Measurements from ENCODE around the gene XPC. TPM values are rescaled to one million over a fixed set of nuclear protein-coding genes. Genes with fewer than 3 reads are reported as not detected.

Gene XPC
- polyA plus RNA-seq, 1 of the 3 experiments (the other 2 are of a cell fraction), result 50.0 TPM

GRCh38 chr3:14203521-14204079 is 25.2 kb upstream of the XPC start:
- CTCF ChIA-PET, result interaction anchor here (0.6 to 6.3 kb wide), 82 partner anchors 9 to 605 kb away, joined by 3 to 115 read pairs (median 4); partner anchors contain the start of genes CHCHD4, LSM3, TMEM43 and WNT7A
- Histone ChIP-seq H3K4me2 (no peak overlapping the region), H3K79me2 (ENCODE audit: insufficient read depth) (no peaks in the 10 kb centered on the region), H3K4me3 (ENCODE audit: low read depth in 2 of 2, low read length in 1 of 2) (peak overlapping the region in 1 of 2 experiments; percentile 21; a peak in 1 of 4 replicates), H3K9me2 (no peaks in the 10 kb centered on the region), H3K27ac (ENCODE audit: low read depth in 2 of 2, low read length in 1 of 2) (no peak overlapping the region; a peak in 1 of 4 replicates), H2AFZ (ENCODE audit: low read depth) (no peak overlapping the region), H3K9me3 (no peaks in the 10 kb centered on the region), H3K4me1 (ENCODE audit: control insufficient read depth in 1 of 2, insufficient read depth in 2 of 2, low read depth in 1 of 2, low read length in 1 of 2) (peaks cover 3 to 17% of the 10 kb centered on the region in 2 experiments; a peak in 2 of 4 replicates), H3K27me3 (ENCODE audit: insufficient read depth) (no peaks in the 10 kb centered on the region), H3F3A (replicated peaks; ENCODE audit: insufficient read depth) (no peaks in the 10 kb centered on the region), H4K20me1 (ENCODE audit: insufficient read depth) (no peaks in the 10 kb centered on the region), H3K36me3 (replicated peaks in 1 of 2; ENCODE audit: control insufficient read depth in 1 of 2, insufficient read depth in 2 of 2, low read length in 1 of 2) (peaks cover 0 to 2% of the 10 kb centered on the region in 2 experiments), H3K9ac (no peak overlapping the region)
- 0 out of 2 replicates have a peak, but pooled peaks have one; percentile 18 for TF ChIP-seq NRF1 (IDR thresholded peaks at IDR 0.05; ENCODE audit: low read depth, low read length)
- TF ChIP-seq SMC3 (IDR thresholded peaks at IDR 0.05; ENCODE audit: low read depth, low read length), result peak; percentile 95
- no peak for TF ChIP-seq SIN3A (IDR thresholded peaks at IDR 0.05; ENCODE audit: borderline replicate concordance, low read depth, low read length)
- TF ChIP-seq REST (IDR thresholded peaks at IDR 0.05; ENCODE audit: low read depth, low read length), result no peak
- peak; percentile 95 for TF ChIP-seq RAD21 (IDR thresholded peaks at IDR 0.05; ENCODE audit: low read length)
- peak; percentile 25 for TF ChIP-seq CHD2 (IDR thresholded peaks at IDR 0.05; ENCODE audit: low read length, partially characterized antibody)
- TF ChIP-seq CTCF (IDR thresholded peaks at IDR 0.05), result peak; percentile 82
- peak; percentile 70 for DNase-seq
- POLR2A ChIA-PET, result interaction anchor here (0.9 to 2.4 kb wide), 3 partner anchors 13 to 264 kb away, joined by 4 to 18 read pairs (median 9); partner anchors contain the start of genes LSM3 and XPC
- 42% methylated on average over 9 of the region's 10 CpGs for WGBS (ENCODE audit: low lambda C conversion rate)

- Histone ChIP-seq H2AFZ (ENCODE audit: low read depth) (no peak overlapping the region), H3K4me1 (ENCODE audit: control insufficient read depth in 1 of 2, insufficient read depth in 2 of 2, low read depth in 1 of 2, low read length in 1 of 2) (peaks cover 3 to 17% of the 10 kb centered on the region in 2 experiments; a peak in 2 of 4 replicates), H3K79me2 (ENCODE audit: insufficient read depth) (no peaks in the 10 kb centered on the region), H3K27me3 (ENCODE audit: insufficient read depth) (no peaks in the 10 kb centered on the region), H3K27ac (ENCODE audit: low read depth in 2 of 2, low read length in 1 of 2) (no peak overlapping the region), H3F3A (replicated peaks; ENCODE audit: insufficient read depth) (no peaks in the 10 kb centered on the region), H3K4me3 (ENCODE audit: low read depth in 2 of 2, low read length in 1 of 2) (peak overlapping the region in 1 of 2 experiments; percentile 21; a peak in 1 of 4 replicates), H3K36me3 (replicated peaks in 1 of 2; ENCODE audit: control insufficient read depth in 1 of 2, insufficient read depth in 2 of 2, low read length in 1 of 2) (peaks cover 0 to 5% of the 10 kb centered on the region in 2 experiments), H3K4me2 (no peak overlapping the region), H4K20me1 (ENCODE audit: insufficient read depth) (no peaks in the 10 kb centered on the region), H3K9me3 (no peaks in the 10 kb centered on the region), H3K9me2 (no peaks in the 10 kb centered on the region), H3K9ac (no peak overlapping the region)
- DNase-seq, result no peak
- ChIA-PET POLR2A (interaction anchor here (0.9 to 2.4 kb wide), 3 partner anchors 13 to 264 kb away, joined by 4 to 18 read pairs (median 9); partner anchors contain the start of genes LSM3 and XPC), CTCF (interaction anchor here (0.6 to 6.3 kb wide), 76 partner anchors 8 to 605 kb away, joined by 3 to 115 read pairs (median 5); partner anchors contain the start of genes CHCHD4, LSM3, TMEM43 and WNT7A)
- WGBS (ENCODE audit: low lambda C conversion rate), result 71% methylated on average over 21 of the region's 23 CpGs
- no peak for TF ChIP-seq JUND (IDR thresholded peaks at IDR 0.05)
- no peak for TF ChIP-seq GATA2 (CRISPR knock-in tag; IDR thresholded peaks at IDR 0.05)
- TF ChIP-seq CHD2 (IDR thresholded peaks at IDR 0.05; ENCODE audit: low read length, partially characterized antibody), result no peak
- no peak for TF ChIP-seq RCOR1 (IDR thresholded peaks at IDR 0.05; ENCODE audit: low read length)
- no peak for TF ChIP-seq FOXJ3 (CRISPR knock-in tag; IDR thresholded peaks at IDR 0.05)
- no peak for TF ChIP-seq RXRA (IDR thresholded peaks at IDR 0.05; ENCODE audit: borderline replicate concordance, low read depth)
- TF ChIP-seq NFIC (IDR thresholded peaks at IDR 0.05; ENCODE audit: borderline replicate concordance), result no peak
- TF ChIP-seq SIN3A (IDR thresholded peaks at IDR 0.05; ENCODE audit: borderline replicate concordance, low read depth, low read length), result no peak
- no peak for TF ChIP-seq IRF3 (IDR thresholded peaks at IDR 0.05; ENCODE audit: low read depth, low read length)
- no peak for TF ChIP-seq FOXM1 (IDR thresholded peaks at IDR 0.05; ENCODE audit: low read depth)
- no peak for TF ChIP-seq YY1 (IDR thresholded peaks at IDR 0.05; ENCODE audit: low read depth)
- no peak for TF ChIP-seq GABPA (IDR thresholded peaks at IDR 0.05; ENCODE audit: low read depth)
- no peak for TF ChIP-seq EZH2phosphoT487 (IDR thresholded peaks at IDR 0.05; ENCODE audit: borderline replicate concordance, low read depth)
- no peak for TF ChIP-seq EP300 (IDR thresholded peaks at IDR 0.05; ENCODE audit: borderline replicate concordance in 1 of 2, low read depth in 1 of 2, low read length in 1 of 2)
- TF ChIP-seq MEF2A (IDR thresholded peaks at IDR 0.05; ENCODE audit: borderline replicate concordance, low read depth), result no peak
These were observed 24.6 kb upstream of the XPC start for GRCh38 chr3:14202874-14203520.

All from SK-N-SH (cell line).